Measurements from ENCODE around the gene B4GALNT4.

DNA sequence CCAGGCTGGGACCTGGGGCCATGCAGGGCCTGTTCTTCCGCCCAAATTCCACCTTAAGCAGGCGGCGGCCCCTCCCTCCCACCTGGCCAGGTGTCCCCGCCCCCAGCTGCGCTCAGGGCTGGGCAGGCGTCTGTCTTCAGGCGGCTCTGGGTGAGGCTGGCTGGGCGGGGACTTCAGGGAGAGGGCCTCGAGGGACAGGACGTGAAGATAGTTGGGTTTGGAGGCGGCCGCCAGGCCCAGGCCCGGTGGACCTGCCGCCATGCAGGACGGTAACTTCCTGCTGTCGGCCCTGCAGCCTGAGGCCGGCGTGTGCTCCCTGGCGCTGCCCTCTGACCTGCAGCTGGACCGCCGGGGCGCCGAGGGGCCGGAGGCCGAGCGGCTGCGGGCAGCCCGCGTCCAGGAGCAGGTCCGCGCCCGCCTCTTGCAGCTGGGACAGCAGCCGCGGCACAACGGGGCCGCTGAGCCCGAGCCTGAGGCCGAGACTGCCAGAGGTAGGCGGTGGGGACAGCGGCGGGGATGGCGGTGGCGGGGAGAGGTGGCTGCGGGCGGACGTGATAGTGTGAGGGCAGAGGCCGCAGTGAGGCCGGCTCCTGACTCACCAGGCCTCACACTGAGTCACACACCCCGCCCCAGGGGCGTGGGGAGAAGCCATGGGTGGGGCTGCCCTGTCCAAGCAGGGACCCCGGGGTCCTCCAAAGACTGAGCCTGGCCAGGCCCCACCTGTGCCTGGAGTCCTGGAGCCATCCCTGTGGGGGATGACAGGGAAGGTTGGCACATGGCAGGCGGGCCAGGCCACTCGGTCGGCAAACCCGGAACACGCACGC, 24.9 kb downstream of the B4GALNT4 start, which contains the start of gene PKP3:
- TF ChIP-seq, protein P1, sequence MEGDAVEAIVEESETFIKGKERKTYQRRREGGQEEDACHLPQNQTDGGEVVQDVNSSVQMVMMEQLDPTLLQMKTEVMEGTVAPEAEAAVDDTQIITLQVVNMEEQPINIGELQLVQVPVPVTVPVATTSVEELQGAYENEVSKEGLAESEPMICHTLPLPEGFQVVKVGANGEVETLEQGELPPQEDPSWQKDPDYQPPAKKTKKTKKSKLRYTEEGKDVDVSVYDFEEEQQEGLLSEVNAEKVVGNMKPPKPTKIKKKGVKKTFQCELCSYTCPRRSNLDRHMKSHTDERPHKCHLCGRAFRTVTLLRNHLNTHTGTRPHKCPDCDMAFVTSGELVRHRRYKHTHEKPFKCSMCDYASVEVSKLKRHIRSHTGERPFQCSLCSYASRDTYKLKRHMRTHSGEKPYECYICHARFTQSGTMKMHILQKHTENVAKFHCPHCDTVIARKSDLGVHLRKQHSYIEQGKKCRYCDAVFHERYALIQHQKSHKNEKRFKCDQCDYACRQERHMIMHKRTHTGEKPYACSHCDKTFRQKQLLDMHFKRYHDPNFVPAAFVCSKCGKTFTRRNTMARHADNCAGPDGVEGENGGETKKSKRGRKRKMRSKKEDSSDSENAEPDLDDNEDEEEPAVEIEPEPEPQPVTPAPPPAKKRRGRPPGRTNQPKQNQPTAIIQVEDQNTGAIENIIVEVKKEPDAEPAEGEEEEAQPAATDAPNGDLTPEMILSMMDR (IDR thresholded peaks at IDR 0.05), result no peak
- TF ChIP-seq EP300 (IDR thresholded peaks at IDR 0.05), result no peak
- no peak for TF ChIP-seq POLR2A (IDR thresholded peaks at IDR 0.05)
- TF ChIP-seq POLR2AphosphoS5 (IDR thresholded peaks at IDR 0.05), result no peak
